Measurements from ENCODE around the gene LRIG3. TPM values are rescaled to one million over a fixed set of nuclear protein-coding genes. Genes with fewer than 3 reads are reported as not detected.

Gene LRIG3
- polyA plus RNA-seq, 4 donors, result 3.6 to 32.9 (median 12.7) TPM

DNA sequence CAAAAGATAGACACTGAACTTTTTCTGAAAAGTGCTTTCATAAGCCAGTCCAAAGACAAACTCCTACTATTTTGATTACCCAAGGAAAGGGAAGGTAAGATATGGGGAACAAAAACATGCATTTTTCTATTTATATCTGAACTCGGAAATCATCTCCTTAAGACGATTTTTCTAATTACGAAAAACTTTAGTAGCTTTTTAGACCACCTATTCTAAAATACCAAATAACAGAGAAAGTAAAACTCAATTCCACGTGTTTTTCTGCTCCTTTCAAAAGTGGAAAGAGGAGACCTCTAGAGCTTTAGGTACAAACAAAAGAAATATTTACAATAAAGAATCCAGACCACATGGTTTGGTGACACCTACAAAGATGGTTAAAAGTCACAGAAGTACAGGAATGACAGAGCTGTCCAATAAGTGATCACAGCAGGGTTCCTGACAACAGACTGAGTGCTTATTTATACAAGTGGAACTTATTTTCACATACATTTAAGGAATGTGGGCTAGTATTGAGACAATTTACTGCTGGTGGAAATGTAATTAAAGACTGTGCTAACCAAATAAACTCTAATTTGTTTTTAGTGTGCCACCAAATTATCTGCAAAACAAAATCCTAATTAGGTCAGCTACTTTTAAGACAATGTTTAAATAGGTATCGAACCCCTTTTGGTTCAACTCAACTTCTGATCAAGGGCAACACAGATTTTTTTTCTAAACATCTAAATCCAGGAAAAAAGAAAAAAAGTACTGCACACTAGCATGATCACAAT is 2.4 kb downstream of the LRIG3 start:
- 6 to 21% (median 17%) methylated on average over 5 of the region's 5 CpGs for WGBS, 3 donors
- no peaks in the 10 kb centered on the region for H3K36me3 ChIP-seq (ENCODE audit: control insufficient read depth in 3 of 3, insufficient read depth in 2 of 3, low read depth in 1 of 3, low read length in 3 of 3)
- peak in 1 of 2 donors; percentile 45 for DNase-seq
- H3K27ac ChIP-seq (ENCODE audit: low read depth in 1 of 3, low read length in 2 of 3), result peak overlapping the region in 1 of 3 donors; percentile 95
- no peaks in the 10 kb centered on the region for H3K27me3 ChIP-seq (ENCODE audit: control insufficient read depth in 3 of 3, insufficient read depth in 3 of 3, low read length in 3 of 3)
- peaks cover 0 to 12% (median 0%) of the 10 kb centered on the region in 3 donors for H3K4me1 ChIP-seq (ENCODE audit: control insufficient read depth in 3 of 3, insufficient read depth in 2 of 3, low read depth in 1 of 3, low read length in 2 of 3)
- H3K4me3 ChIP-seq (ENCODE audit: low read depth in 1 of 3, low read length in 3 of 3), result peak overlapping the region; percentile 23 to 91 (median 43)
- FAIRE-seq, result no peak
- H3K9me3 ChIP-seq (ENCODE audit: control insufficient read depth in 2 of 2, insufficient read depth in 1 of 2, low read depth in 1 of 2, low read length in 1 of 2), result no peaks in the 10 kb centered on the region

- FAIRE-seq, result no peak
- Histone ChIP-seq H3K27ac (ENCODE audit: low read depth in 1 of 3, low read length in 2 of 3) (peak overlapping the region; percentile 41 to 95 (median 70)), H3K36me3 (ENCODE audit: control insufficient read depth in 3 of 3, insufficient read depth in 2 of 3, low read depth in 1 of 3, low read length in 3 of 3) (peaks cover 0 to 5% (median 0%) of the 10 kb centered on the region in 3 donors), H3K9me3 (ENCODE audit: control insufficient read depth in 2 of 2, insufficient read depth in 1 of 2, low read depth in 1 of 2, low read length in 1 of 2) (no peaks in the 10 kb centered on the region), H3K4me1 (ENCODE audit: control insufficient read depth in 3 of 3, insufficient read depth in 2 of 3, low read depth in 1 of 3, low read length in 2 of 3) (peaks cover 0 to 13% (median 0%) of the 10 kb centered on the region in 3 donors), H3K27me3 (ENCODE audit: control insufficient read depth in 3 of 3, insufficient read depth in 3 of 3, low read length in 3 of 3) (no peaks in the 10 kb centered on the region), H3K4me3 (ENCODE audit: low read depth in 1 of 3, low read length in 3 of 3) (peak overlapping the region; percentile 15 to 91 (median 46))
- DNase-seq, result peak; percentile 62 to 71
- WGBS, 3 donors, result 12 to 33% (median 27%) methylated on average over 6 of the region's 6 CpGs
These were observed 3.3 kb downstream of the LRIG3 start for GRCh38 chr12:58916921-58917511.

DNA sequence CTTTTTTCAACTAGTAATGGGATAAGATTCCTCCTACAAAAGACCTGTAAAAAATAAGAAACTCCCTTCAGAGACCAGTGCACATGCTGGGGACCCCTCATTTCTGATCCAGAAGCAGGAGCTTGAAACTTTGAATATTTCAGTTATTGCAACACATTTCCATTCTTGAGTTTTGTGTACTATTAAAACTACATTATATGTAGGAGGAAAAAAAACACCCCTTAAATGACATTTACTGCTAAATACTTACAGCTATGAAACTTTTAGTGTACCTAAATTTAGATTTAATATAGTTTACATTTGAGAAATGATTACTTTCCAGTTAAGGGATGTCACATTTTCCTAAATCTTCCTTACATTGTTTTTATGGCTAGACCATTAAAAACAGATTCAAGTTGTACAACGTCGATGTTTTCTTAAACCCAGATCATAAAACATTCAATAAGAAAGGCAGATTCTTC is 4.1 kb downstream of the LRIG3 start:
- peak overlapping the region in 1 of 3 donors; percentile 91 for H3K4me3 ChIP-seq (ENCODE audit: low read depth in 1 of 3, low read length in 3 of 3)
- peak overlapping the region in 1 of 3 donors; percentile 95 for H3K27ac ChIP-seq (ENCODE audit: low read depth in 1 of 3, low read length in 2 of 3)

GRCh38 chr12:58915634-58916033 is 4.7 kb downstream of the LRIG3 start:
- no peaks in the 10 kb centered on the region for H3K27me3 ChIP-seq (ENCODE audit: control insufficient read depth in 3 of 3, insufficient read depth in 3 of 3, low read length in 3 of 3)
- WGBS, 3 donors, result 8 to 22% (median 18%) methylated on average over 4 of the region's 4 CpGs
- DNase-seq (peak; percentile 65 to 75), FAIRE-seq (no peak)
- H3K4me3 ChIP-seq (ENCODE audit: low read depth in 1 of 3, low read length in 3 of 3), result peak overlapping the region in 2 of 3 donors; percentile 14 to 32
- peaks cover 0 to 8% (median 0%) of the 10 kb centered on the region in 3 donors for H3K36me3 ChIP-seq (ENCODE audit: control insufficient read depth in 3 of 3, insufficient read depth in 2 of 3, low read depth in 1 of 3, low read length in 3 of 3)
- peak overlapping the region; percentile 37 to 95 (median 60) for H3K27ac ChIP-seq (ENCODE audit: low read depth in 1 of 3, low read length in 2 of 3)
- peaks cover 0 to 4% (median 0%) of the 10 kb centered on the region in 3 donors for H3K4me1 ChIP-seq (ENCODE audit: control insufficient read depth in 3 of 3, insufficient read depth in 2 of 3, low read depth in 1 of 3, low read length in 2 of 3)
- H3K9me3 ChIP-seq (ENCODE audit: control insufficient read depth in 2 of 2, insufficient read depth in 1 of 2, low read depth in 1 of 2, low read length in 1 of 2), result no peaks in the 10 kb centered on the region

More for the DNA sequence above, 4.1 kb downstream of the LRIG3 start:
- 7 to 30% (median 27%) methylated on average over 2 of the region's 2 CpGs for WGBS, 3 donors
- peaks cover 0 to 6% (median 0%) of the 10 kb centered on the region in 3 donors for H3K36me3 ChIP-seq (ENCODE audit: control insufficient read depth in 3 of 3, insufficient read depth in 2 of 3, low read depth in 1 of 3, low read length in 3 of 3)
- peaks cover 0 to 9% (median 0%) of the 10 kb centered on the region in 3 donors for H3K4me1 ChIP-seq (ENCODE audit: control insufficient read depth in 3 of 3, insufficient read depth in 2 of 3, low read depth in 1 of 3, low read length in 2 of 3)
- no peaks in the 10 kb centered on the region for H3K27me3 ChIP-seq (ENCODE audit: control insufficient read depth in 3 of 3, insufficient read depth in 3 of 3, low read length in 3 of 3)
- FAIRE-seq, result no peak
- DNase-seq, result no peak
- H3K9me3 ChIP-seq (ENCODE audit: control insufficient read depth in 2 of 2, insufficient read depth in 1 of 2, low read depth in 1 of 2, low read length in 1 of 2), result no peaks in the 10 kb centered on the region

DNA sequence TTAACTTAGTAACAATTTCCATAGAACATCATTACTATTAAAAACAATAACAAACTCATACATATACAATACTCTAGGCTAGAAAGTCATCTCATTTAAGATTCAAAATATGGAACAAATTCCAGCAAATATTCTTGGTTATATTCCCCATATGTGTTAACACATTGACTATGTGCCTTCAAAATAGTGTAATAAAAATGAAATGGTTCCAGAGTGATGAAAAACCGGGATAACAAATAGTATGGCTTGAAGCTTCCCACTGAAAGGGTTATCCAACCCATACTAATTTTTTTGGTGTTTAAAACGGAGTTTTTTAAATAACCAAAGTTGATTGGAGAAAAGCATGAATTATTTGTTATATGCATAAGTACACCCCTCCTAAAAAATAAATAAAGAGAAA is 5.3 kb downstream of the LRIG3 start:
- Histone ChIP-seq H3K27me3 (ENCODE audit: control insufficient read depth in 3 of 3, insufficient read depth in 3 of 3, low read length in 3 of 3) (no peaks in the 10 kb centered on the region), H3K4me1 (ENCODE audit: control insufficient read depth in 3 of 3, insufficient read depth in 2 of 3, low read depth in 1 of 3, low read length in 2 of 3) (peaks cover 0 to 4% (median 3%) of the 10 kb centered on the region in 3 donors), H3K9me3 (ENCODE audit: control insufficient read depth in 2 of 2, insufficient read depth in 1 of 2, low read depth in 1 of 2, low read length in 1 of 2) (no peaks in the 10 kb centered on the region), H3K27ac (ENCODE audit: low read depth in 1 of 3, low read length in 2 of 3) (peak overlapping the region in 1 of 3 donors; percentile 95), H3K36me3 (ENCODE audit: control insufficient read depth in 3 of 3, insufficient read depth in 2 of 3, low read depth in 1 of 3, low read length in 3 of 3) (peaks cover 0 to 13% (median 0%) of the 10 kb centered on the region in 3 donors), H3K4me3 (ENCODE audit: low read depth in 1 of 3, low read length in 3 of 3) (no peak overlapping the region)
- 8 to 35% (median 12%) methylated on average over 2 of the region's 2 CpGs for WGBS, 3 donors
- no peak for DNase-seq
- FAIRE-seq, result no peak

- 13 to 48% (median 32%) methylated on average over 2 of the region's 2 CpGs for WGBS, 3 donors
- peaks cover 0 to 13% (median 0%) of the 10 kb centered on the region in 3 donors for H3K36me3 ChIP-seq (ENCODE audit: control insufficient read depth in 3 of 3, insufficient read depth in 2 of 3, low read depth in 1 of 3, low read length in 3 of 3)
- peaks cover 0 to 4% (median 3%) of the 10 kb centered on the region in 3 donors for H3K4me1 ChIP-seq (ENCODE audit: control insufficient read depth in 3 of 3, insufficient read depth in 2 of 3, low read depth in 1 of 3, low read length in 2 of 3)
- H3K4me3 ChIP-seq (ENCODE audit: low read depth in 1 of 3, low read length in 3 of 3), result no peak overlapping the region
- no peaks in the 10 kb centered on the region for H3K27me3 ChIP-seq (ENCODE audit: control insufficient read depth in 3 of 3, insufficient read depth in 3 of 3, low read length in 3 of 3)
- no peaks in the 10 kb centered on the region for H3K9me3 ChIP-seq (ENCODE audit: control insufficient read depth in 2 of 2, insufficient read depth in 1 of 2, low read depth in 1 of 2, low read length in 1 of 2)
- H3K27ac ChIP-seq (ENCODE audit: low read depth in 1 of 3, low read length in 2 of 3), result peak overlapping the region in 1 of 3 donors; percentile 95
- FAIRE-seq, result no peak
- no peak for DNase-seq
These were observed 5.8 kb downstream of the LRIG3 start for GRCh38 chr12:58914457-58914856.

GRCh38 chr12:58907391-58907790 is 12.9 kb downstream of the LRIG3 start:
- Histone ChIP-seq H3K27me3 (ENCODE audit: control insufficient read depth in 3 of 3, insufficient read depth in 3 of 3, low read length in 3 of 3) (no peaks in the 10 kb centered on the region), H3K9me3 (ENCODE audit: control insufficient read depth in 2 of 2, insufficient read depth in 1 of 2, low read depth in 1 of 2, low read length in 1 of 2) (peaks cover 0 to 3% of the 10 kb centered on the region in 2 donors), H3K4me3 (ENCODE audit: low read depth in 1 of 3, low read length in 3 of 3) (no peak overlapping the region), H3K4me1 (ENCODE audit: control insufficient read depth in 3 of 3, insufficient read depth in 2 of 3, low read depth in 1 of 3, low read length in 2 of 3) (peaks cover 0 to 3% (median under 1%) of the 10 kb centered on the region in 3 donors), H3K27ac (ENCODE audit: low read depth in 1 of 3, low read length in 2 of 3) (no peak overlapping the region), H3K36me3 (ENCODE audit: control insufficient read depth in 3 of 3, insufficient read depth in 2 of 3, low read depth in 1 of 3, low read length in 3 of 3) (peaks cover 0 to 36% (median 16%) of the 10 kb centered on the region in 3 donors)
- FAIRE-seq (no peak), DNase-seq (no peak)
- 74 to 84% (median 84%) methylated on average over 4 of the region's 4 CpGs for WGBS, 3 donors

GRCh38 chr12:58906917-58907316 is 13.4 kb downstream of the LRIG3 start:
- Histone ChIP-seq H3K36me3 (ENCODE audit: control insufficient read depth in 3 of 3, insufficient read depth in 2 of 3, low read depth in 1 of 3, low read length in 3 of 3) (peaks cover 0 to 31% (median 16%) of the 10 kb centered on the region in 3 donors), H3K4me1 (ENCODE audit: control insufficient read depth in 3 of 3, insufficient read depth in 2 of 3, low read depth in 1 of 3, low read length in 2 of 3) (peaks cover 0 to 3% (median 0%) of the 10 kb centered on the region in 3 donors), H3K9me3 (ENCODE audit: control insufficient read depth in 2 of 2, insufficient read depth in 1 of 2, low read depth in 1 of 2, low read length in 1 of 2) (peaks cover 0 to 3% of the 10 kb centered on the region in 2 donors), H3K4me3 (ENCODE audit: low read depth in 1 of 3, low read length in 3 of 3) (no peak overlapping the region), H3K27ac (ENCODE audit: low read depth in 1 of 3, low read length in 2 of 3) (no peak overlapping the region), H3K27me3 (ENCODE audit: control insufficient read depth in 3 of 3, insufficient read depth in 3 of 3, low read length in 3 of 3) (no peaks in the 10 kb centered on the region)
- 74 to 78% (median 78%) methylated on average over 3 of the region's 3 CpGs for WGBS, 3 donors
- no peak for FAIRE-seq
- no peak for DNase-seq

All from small intestine (tissue), 7 donors.